Upper lobe of left lung (tissue), 4 donors: ENCODE data around the gene TGIF1.

Experiments
- CTCF ChIP-seq, 6 experiments: fragments of 450-650 bp in 4 of 6; fragments of 200-600 bp in 2 of 6; sonication (generic) in 2 of 6; IDR thresholded peaks; one replicate each; pipeline ENCODE4 v1.5.1; 2016 to 2019; ENCODE audit warnings: antibody characterized with exemption in 6 of 6
- POLR2A ChIP-seq, 4 donors: fragments of 450-650 bp; IDR thresholded peaks; one replicate each; pipeline ENCODE4 v1.5.1; 2016 to 2017; ENCODE audit warnings: antibody characterized with exemption in 4 of 4, mild to moderate bottlenecking in 2 of 4

- TF ChIP-seq POLR2A (IDR thresholded peaks at IDR 0.05) (no peak), CTCF (IDR thresholded peaks at IDR 0.05) (no peak)
Observed at GRCh38 chr18:3405713-3406112, 44.3 kb upstream of the TGIF1 start.
